IPS DF 4.7 (cell line): ENCODE data around the gene LINC00237.

Source experiments
- DNase-seq: peaks from one replicate; pipeline ENCODE4 v3.0.0-alpha.2; 2013; ENCODE audit warnings: low spot score; ENCODE audit errors: extremely low read depth

Gene LINC00237

DNA sequence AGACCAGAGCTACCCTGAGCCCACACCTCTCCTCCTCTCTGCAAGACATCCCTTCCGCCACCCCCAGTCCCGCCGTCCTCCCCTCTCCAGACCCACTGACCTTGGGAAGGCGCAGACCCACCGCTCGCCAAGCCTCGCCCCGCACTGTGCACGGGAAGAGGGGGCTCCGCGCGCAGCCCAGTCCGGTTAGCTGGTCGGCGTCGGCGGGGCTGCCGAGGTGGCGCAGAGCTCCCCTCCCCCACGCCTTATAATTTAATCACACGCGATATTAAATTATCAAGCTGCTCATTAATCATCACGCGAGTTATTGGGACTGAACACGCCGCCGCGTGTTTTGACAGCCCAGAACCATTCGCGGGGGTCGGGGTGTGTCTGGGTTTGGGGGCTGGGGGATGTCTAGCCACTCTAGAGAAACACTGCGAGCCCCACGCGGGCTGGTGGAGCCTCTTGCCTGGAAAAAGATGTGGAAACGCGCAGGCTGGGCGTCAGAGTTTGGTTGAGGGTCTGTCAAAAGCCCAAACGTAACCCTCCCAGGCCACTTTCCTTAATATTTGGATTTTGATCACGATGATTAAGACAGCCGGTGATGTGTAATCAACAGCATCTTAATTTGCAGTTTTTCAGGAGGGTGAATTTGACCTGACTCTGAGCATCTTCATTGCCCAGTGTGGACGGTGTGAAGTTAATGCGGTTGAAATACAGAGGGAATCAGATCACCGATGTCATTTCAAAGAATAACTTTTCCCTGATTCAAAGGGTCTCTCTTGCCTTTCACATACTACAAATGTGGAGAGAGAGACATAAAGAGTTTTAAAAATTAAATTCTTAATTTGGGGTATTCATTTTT, at the start of gene LINC00237:
Gene LINC00237 (minus strand): TSS at position 188 of the 847 bp plus-strand sequence.
- DNase-seq = no peak

DNA sequence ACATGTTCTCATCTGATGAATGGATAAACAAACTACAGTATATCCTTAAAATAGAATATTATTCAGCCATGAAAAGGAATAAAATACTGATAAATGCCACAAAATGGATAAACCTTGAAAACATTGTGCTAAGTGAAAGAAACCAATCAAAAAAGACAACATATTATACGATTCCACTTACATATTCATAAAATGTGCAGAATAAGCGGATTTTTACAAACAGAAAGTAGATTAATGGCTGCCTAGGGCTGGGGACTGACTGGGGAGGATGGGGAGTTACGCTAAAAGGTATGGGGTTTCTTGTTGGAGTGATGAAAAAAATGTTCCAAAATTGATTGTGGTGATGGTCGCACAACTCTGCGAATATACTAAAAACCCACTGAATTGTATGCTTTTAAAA, 49.1 kb upstream of the LINC00237 start:
- DNase-seq = no peak

DNA sequence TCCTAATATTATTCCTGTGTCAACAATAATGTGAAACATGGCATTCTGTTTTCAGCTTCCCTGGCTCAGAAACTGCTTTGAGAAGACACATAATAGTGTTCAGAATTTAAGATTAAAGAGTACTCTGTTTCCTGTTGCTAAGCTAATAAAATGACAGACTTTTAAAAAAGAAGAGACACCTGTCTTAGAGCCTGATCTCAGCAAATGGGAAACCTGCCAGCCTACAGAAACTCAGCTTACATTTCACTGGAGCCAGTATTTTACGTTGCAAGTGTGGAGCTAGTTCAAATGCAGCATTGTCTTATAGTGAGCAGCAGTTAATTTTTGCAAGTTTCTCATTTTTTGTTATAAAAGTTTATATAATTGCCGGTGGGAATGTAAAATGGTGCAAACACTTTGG, 48.5 kb upstream of the LINC00237 start:
- no peak for DNase-seq

DNA sequence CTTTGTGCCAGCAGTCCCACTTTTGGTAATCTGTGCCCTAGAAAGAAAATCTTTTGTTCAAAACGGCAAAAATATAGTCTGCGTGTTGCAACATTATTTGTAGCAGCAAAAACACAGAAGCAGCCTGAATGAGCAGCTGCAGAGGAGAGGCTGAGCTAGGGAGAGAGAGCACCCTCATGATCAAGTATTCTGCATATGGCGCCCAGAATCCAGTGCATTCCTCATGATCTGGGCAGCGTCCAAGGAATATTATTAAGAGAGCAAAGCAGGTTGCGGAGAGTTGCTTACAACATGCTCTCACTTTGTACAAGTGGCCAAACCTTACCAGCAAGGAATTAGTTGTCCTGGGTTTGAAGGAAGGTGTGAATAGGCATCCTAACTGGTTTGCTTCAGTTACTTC, 45.6 kb upstream of the LINC00237 start:
- DNase-seq = no peak

DNA sequence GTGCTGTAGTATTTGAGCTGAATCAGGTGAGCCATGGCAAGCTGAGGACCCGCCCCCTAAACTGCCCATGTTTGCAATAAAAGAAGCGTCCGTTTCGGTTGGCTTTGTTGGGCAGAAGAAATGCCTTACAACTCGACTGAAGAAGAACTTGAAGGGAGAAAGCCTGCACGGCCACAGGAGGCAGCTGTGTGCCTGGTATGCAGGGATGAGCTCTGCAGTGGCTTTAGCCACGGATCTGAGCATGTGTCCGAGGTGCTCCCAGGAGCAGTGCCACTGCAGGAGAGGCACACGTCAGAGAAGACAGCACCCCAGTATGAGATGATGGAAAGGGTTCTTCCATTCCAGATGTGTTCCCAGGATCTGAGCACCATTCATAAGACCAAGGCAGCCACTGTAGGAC, 43.2 kb upstream of the LINC00237 start:
- no peak for DNase-seq

DNA sequence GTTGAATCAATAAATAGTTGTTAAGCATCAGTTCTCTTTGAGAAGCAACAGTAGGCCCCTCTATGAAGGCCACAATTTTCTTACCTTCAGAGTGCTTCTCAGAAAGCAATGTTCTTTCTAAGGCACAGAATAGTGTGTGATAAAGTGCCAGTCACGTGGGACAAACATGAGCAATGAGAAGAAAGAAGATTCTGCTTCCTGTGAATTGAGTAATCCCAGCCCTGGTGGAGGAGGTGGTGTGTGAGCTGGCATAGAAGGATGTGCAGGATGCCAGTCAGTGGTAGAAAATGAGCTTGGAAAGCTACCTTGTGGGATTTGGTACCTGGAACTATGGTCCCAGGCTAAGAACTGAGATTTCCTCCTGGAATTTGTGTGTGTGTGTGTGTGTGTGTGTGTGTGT, 41.4 kb upstream of the LINC00237 start:
- no peak for DNase-seq

DNA sequence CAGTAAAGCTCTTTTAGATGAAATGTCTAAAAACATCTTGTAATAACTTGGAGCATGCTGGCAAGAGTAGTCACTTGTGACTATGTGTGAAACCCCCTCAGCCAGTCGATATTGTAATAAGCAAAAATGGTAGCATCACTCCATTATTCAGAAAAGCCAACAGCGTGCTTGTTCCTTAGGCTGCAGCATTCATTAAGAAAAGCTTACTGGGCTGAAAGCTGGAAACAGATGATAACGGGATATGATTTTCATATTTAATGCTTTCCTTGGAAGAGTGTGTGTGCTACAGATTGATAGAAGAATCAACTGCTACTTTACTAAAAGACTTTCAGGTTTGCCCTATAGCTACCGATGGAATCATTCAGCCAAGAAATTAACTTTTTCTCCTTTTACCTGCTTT, 40.1 kb upstream of the LINC00237 start:
- DNase-seq = no peak

DNA sequence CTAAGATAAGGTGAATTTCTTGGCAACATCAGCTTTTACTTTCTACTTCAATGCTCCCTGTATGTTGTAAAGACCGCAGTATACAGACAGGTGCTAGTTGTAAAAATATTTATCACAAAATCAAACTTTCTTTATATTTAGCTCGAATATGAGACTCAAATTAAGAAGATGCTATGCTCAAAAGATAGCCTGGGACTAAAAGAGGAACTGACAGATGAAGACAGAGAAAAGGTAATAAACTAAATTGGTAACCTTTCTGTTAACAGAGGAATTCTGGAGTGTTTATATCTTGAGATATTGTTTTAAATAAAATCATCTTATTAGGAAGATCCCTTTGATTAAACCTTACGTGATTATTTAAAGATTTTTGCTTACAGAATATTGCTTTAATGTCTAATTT, 39.3 kb upstream of the LINC00237 start:
- DNase-seq = no peak

DNA sequence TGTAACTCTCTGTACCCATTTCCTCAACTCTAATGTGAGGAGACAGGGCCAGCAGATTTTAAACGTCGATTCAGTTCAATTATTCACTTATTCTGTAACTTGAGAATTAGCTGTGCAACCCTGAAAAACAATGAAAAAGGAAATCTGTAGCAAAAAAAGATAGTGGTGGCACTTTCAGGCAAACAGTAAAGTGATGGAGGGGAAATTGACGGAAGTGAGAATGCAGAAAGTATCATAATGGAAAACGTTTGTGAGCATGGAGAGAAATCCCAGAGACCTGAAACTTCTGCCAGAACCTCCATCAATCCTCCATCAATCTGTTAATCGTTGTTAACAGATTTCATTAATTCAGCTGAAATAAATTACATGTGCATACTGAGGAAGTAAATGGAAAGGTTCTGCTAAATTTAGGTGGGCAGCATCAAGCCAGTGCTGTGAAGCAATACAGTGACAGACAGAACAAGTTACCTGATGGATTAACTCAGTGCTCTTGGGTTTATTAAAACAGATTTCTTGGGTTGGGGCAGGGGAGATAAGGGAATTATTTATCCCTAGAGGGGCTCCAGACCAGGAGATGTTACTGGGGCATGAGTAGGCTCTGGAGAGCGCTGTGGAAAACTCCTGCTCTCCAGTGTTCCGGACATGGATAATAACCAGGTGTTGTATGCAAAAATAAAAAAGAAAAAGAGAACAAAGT, 37.2 kb upstream of the LINC00237 start:
- DNase-seq = no peak

DNA sequence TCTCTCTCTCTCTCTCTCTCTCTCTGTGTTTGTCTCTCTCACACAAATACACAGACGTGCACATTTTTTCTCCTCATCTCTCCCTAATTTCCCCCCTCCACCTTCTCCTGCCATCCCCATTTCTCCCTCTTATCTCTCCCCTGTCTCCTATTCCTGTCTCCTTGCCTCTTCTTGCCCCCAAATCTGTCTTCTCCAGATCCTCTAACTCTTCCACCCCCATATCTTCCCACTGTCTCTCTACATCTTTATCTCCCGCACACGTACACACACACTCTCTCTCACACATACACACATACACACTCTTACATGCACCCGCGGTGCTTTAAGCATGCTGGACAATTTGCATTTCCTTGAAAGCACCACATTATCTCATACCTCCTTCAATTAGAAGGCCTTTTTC, 35.7 kb upstream of the LINC00237 start:
- no peak for DNase-seq

DNA sequence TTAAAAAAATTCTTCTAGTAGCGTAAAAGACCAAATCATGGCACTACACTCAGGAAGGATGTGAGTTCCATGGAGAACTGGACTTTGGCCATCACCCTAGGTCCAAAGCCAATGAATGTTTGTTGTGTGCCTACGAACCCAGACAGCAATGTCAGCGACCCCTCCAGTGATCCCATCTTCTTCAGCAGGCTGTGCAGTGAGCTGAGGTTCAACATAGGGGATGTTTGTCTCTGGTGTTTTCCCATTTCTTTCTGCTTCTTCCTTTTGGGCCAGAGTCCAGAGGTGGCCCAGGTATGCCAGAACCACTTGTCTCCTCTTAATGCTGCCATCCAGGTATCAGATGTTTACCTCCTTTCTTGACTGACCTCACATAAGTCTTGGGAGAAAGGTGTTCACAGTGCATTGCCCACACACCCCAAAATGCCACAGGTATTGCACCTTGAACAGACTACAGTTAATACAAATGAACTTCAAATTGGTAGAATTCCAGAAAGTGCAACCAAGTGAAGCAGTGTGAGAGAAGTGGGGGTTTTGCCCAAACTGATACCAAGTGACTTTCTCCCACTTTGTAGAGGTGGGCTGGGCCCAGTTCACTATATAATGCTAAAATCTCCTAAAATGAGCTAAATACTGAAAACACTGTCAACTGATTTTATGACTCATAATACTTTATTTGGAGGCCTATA, 33.9 kb upstream of the LINC00237 start:
- DNase-seq = no peak

DNA sequence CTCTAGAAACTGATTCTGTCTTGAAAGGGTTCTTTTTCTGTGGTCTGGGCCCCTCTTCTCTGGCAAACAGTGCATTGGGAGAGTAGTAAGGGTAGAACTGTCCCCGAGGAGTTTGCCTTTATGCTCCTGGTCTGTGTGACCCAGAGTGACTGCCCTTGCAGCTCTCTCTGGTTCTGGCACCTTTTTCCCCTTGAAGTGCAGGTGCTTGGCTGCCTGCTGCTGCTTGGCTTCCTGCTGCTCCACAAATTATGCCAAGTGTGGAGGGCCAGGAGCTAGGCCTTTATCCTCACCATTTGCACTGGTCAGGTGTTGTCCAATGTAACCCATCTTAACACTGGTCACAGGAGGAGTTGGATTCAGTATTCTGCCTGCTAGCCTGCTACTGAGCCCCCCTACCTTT, 30.9 kb upstream of the LINC00237 start:
- DNase-seq = no peak

DNA sequence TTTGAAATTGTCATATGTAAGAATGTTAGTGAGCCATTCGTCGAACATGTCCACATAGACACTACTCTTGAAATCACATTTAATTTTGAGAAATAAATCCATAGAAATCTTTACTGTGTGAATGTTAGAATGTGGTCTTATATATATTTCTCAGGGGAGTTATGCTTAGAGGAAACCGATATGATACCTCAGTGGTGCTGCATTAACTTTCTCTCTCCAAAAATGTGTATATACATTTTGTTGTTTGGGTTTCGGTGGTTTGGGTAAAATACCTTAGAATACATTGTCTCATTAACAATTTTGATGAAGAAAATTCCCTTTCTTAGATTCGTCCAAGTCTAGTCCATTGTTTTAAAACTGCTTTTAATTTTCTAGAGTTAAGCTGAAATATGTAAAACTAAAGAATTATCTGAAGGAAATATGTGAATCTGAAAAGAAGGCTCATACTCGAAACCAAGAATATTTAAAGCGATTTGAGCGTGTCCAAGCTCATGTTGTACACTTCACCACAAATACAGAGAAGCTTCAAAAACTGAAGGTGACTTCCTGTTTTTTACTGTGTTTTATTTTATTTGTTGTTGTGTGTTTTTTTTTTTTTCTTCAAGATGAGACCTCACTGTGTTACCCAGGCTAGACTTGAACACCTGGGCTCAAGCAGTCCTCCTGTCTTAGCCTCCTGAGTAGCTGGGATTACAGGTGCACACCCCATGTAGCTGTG, 30.0 kb upstream of the LINC00237 start:
- no peak for DNase-seq

DNA sequence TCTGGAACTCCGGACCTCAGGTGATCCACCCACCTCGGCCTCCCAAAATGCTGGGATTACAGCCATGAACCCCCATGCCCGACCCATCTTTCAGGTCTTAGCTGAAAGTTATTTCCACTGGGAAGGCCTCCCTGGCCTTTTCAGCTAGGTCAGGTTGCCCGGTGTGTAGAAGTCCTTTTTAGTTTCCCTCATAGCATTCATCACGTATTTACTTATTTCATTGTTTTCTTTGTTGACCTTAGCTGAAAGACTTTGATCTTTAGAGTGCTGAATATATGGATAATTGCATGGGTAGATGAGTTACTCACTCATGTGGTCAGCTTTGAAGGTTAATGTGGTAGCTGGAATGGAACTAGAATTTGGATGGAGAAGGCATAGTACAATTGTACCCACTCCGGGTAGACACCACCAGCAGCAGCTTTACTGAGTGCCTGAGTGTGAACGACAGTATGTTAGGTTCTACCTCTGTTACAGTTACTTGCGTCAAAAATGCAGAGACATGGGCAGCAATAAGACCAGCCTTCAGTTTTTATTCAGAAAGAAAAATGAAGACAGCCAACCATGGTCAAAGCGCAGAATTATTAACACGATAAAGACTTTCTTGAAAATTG, 28.8 kb upstream of the LINC00237 start:
- DNase-seq = no peak

DNA sequence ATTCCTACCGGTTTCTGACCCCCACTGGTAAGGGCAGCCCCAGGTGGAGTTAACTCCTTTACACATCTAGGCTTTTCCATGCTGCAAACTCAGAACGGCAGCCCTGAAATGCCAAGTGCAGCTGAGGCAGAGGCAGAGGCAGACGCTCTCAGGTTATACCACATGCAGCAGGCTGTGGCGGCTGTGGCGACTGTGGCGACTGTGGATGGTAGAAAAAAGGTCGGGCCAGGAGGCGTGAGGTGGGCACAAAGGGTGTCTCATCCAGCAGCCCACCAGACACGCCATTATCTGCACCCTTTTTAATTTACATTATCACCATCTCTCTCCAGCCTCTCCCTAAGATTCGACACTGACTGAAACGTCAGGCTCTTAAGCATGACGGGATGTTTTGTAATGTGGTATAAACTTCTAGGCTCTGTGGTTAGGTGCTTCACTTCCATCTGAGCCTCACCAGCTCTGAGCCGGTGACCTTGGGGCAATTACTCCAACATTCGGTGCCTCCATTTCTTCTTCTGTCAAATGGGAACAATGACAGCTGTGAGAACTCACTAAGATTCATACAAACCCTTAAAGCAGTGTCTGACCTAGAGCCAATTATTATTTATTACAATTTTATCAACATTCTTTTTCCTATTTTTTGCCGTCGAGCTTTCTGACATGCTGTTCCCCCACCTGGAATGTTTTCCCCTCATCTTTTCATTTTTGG, 27.9 kb upstream of the LINC00237 start:
- no peak for DNase-seq

DNA sequence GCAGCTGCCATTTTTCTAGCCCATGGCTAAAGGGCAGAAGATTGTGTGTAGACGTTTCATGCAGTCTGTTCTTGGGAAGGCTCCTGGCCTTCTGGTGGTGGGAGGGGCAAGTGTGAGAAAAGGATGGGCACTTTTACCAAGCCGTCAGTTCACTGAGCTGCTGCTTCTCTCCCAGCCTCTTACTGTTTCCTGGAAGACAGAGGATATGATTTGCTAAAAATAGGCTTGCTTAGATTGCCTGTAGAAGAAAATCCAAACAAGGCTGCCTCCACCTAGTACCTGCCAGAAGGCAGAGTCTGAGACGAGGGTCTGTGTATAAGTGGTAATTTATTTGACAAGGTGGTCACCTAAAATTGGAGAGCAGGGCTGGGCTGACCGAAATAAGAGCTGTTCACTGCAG, 27.2 kb upstream of the LINC00237 start:
- no peak for DNase-seq

DNA sequence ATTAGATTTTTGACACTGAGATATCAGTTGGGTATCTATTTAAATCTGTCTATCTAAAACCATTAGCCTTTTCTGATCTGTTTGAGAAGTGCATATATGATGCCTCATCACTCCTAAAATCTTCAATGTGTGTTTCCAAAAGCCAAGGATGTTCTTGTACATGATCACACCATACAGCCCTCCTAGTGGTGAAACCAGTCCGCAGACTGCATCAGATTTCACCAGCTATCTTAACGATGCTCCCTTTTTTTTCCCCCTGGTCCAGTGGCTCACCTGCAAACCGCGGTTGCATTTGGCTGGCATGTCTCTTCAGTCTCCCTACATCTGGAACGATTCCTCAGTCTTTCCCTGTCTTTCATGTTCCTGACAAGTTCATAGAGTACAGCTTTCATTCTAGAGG, 23.7 kb upstream of the LINC00237 start:
- no peak for DNase-seq

DNA sequence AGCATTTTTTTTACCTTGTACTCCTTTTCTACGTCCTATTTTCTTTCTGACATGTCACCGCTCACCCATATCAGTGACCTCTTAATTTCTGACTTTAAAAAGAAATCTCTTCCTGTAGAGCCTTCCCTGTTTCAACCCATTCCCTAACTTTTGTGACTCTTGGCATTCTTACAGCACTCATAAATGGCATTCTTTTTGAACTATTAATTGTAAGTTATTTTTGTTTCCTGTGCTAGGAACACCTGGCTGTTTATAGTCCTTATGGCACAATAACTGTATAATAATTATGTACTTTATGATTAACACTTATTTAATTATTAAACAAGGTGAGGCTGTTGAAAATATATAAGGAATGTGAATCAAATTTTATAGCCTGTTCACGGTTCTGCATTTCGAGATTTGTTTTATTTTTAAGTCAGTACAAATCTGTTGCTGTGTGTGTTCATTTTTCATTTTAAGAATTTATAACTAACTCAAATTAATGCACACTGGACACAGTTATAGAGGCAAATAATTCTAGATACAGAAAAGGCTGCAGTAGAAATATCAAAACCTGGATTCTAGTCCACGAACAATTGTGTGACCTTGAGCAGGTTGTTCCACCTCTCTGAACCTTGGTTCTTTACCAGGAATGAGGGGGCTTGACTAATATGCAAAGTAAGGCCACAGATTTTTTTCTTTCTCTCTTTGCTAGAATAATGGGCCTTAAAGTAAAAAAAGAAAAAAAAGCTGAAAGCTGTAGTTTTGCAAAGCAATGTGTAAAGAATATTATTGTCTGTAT, 21.2 kb upstream of the LINC00237 start:
- no peak for DNase-seq

DNA sequence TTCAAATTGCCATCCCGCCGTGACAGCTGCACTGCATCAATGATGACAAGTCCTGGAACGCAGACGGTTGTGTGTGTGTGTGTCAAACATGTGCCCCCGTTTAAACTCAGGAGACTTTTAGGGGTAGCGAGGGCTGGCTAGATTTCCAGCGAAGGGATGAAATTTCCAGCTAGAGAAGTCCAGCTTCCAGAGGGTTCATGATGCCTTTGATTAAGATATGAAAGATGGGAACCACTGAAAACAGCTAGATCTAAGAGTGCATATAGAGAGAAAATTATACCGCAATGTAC, 20.4 kb upstream of the LINC00237 start:
- DNase-seq = no peak
